CD14-positive monocyte (primary cell): ENCODE measurements around the gene RPRD1A. TPM values are rescaled to one million over a fixed set of nuclear protein-coding genes. Genes with fewer than 3 reads are reported as not detected.

ENCODE experiments used
- DNase-seq, 3 donors: peaks; one replicate each; pipeline ENCODE4 v3.0.0-alpha.2; 2011 to 2022
- H2AFZ ChIP-seq: 2 replicates; pipeline ENCODE4 v1.6.0; 2012; ENCODE audit warnings: mild to moderate bottlenecking, low read depth, low read length, inconsistent platforms; ENCODE audit not compliant: insufficient read depth, poor library complexity, severe bottlenecking
- H3K27ac ChIP-seq, 2 donors: 1 replicate in 1 of 2; 2 replicates in 1 of 2; pipeline ENCODE4 v1.5.1; 2012 to 2013; ENCODE audit warnings: low read length in 2 of 2, control low read depth in 1 of 2, inconsistent platforms in 1 of 2, low read depth in 1 of 2, mild to moderate bottlenecking in 1 of 2
- H3K27me3 ChIP-seq, 2 donors: one replicate each; pipeline versions ENCODE4 v1.6.0 to v1.6.1; 2011 to 2013; ENCODE audit warnings: low read length in 2 of 2; ENCODE audit not compliant: control insufficient read depth in 2 of 2, insufficient read depth in 2 of 2
- H3K36me3 ChIP-seq, 2 donors: replicated peaks in 1 of 2; 1 replicate in 1 of 2; 2 replicates in 1 of 2; pipeline versions ENCODE4 v1.5.1 to v1.6.1; 2012 to 2013; ENCODE audit warnings: low read length in 2 of 2, control low read depth in 1 of 2, inconsistent platforms in 1 of 2, mild to moderate bottlenecking in 1 of 2; ENCODE audit not compliant: insufficient read depth in 2 of 2, control insufficient read depth in 1 of 2
- H3K4me1 ChIP-seq, 2 donors: 1 replicate in 1 of 2; 2 replicates in 1 of 2; pipeline versions ENCODE4 v1.5.1 to v1.6.1; 2012 to 2013; ENCODE audit warnings: low read length in 2 of 2, control low read depth in 1 of 2, inconsistent platforms in 1 of 2, mild to moderate bottlenecking in 1 of 2, moderate library complexity in 1 of 2; ENCODE audit not compliant: insufficient read depth in 2 of 2, control insufficient read depth in 1 of 2
- H3K4me2 ChIP-seq: replicated peaks from 2 replicates; pipeline ENCODE3; 2012; ENCODE audit warnings: low read length, moderate library complexity, mild to moderate bottlenecking; ENCODE audit not compliant: poor library complexity, severe bottlenecking; ENCODE audit errors: extremely low read depth
- H3K4me3 ChIP-seq, 3 experiments: fragments of 200-600 bp in 1 of 3; sonication (generic) in 1 of 3; replicated peaks in 1 of 3; 1 replicate in 2 of 3; 2 replicates in 1 of 3; pipeline ENCODE4 v1.5.1; 2011 to 2013; ENCODE audit warnings: low read length in 3 of 3, mild to moderate bottlenecking in 3 of 3, control low read depth in 2 of 3, low read depth in 2 of 3, inconsistent platforms in 1 of 3, moderate library complexity in 1 of 3
- H3K79me2 ChIP-seq: 2 replicates; pipeline ENCODE4 v1.6.0; 2012; ENCODE audit warnings: mild to moderate bottlenecking, control low read depth, inconsistent platforms, low read length, moderate library complexity; ENCODE audit not compliant: insufficient read depth
- H3K9ac ChIP-seq: 2 replicates; pipeline ENCODE4 v1.6.0; 2017; ENCODE audit warnings: low read length, mild to moderate bottlenecking; ENCODE audit not compliant: insufficient read depth, poor library complexity, severe bottlenecking
- H3K9me3 ChIP-seq, 2 donors: replicated peaks in 1 of 2; 1 replicate in 1 of 2; 2 replicates in 1 of 2; pipeline versions ENCODE4 v1.5.1 to v1.6.1; 2012 to 2013; ENCODE audit warnings: low read length in 2 of 2, control low read depth in 1 of 2; ENCODE audit not compliant: control insufficient read depth in 1 of 2, insufficient read depth in 1 of 2
- H4K20me1 ChIP-seq: 2 replicates; pipeline ENCODE4 v1.6.0; 2012; ENCODE audit warnings: mild to moderate bottlenecking, low read length, control low read depth, moderate library complexity; ENCODE audit not compliant: insufficient read depth
- H3K27ac Mint-ChIP-seq, 7 donors: one replicate each; pipeline ENCODE4 v1.8.0; 2020; ENCODE audit warnings: mild to moderate bottlenecking in 7 of 7, mixed read lengths in 7 of 7, moderate library complexity in 6 of 7, inconsistent platforms in 2 of 7
- H3K27me3 Mint-ChIP-seq, 3 donors: one replicate each; pipeline ENCODE4 v1.8.0; 2021 to 2022; ENCODE audit warnings: low read depth in 3 of 3, mild to moderate bottlenecking in 3 of 3, mixed read lengths in 3 of 3, moderate library complexity in 3 of 3, inconsistent platforms in 1 of 3
- H3K36me3 Mint-ChIP-seq, 2 donors: one replicate each; pipeline ENCODE4 v1.8.0; 2020; ENCODE audit warnings: mixed read lengths in 2 of 2, inconsistent platforms in 1 of 2, mild to moderate bottlenecking in 1 of 2
- H3K4me1 Mint-ChIP-seq: one replicate; pipeline ENCODE4 v1.8.0; 2020; ENCODE audit warnings: mild to moderate bottlenecking, mixed read lengths
- H3K4me3 Mint-ChIP-seq, 2 donors: one replicate each; pipeline ENCODE4 v1.8.0; 2020; ENCODE audit warnings: mild to moderate bottlenecking in 2 of 2, mixed read lengths in 2 of 2, moderate library complexity in 1 of 2
- H3K9me3 Mint-ChIP-seq, 7 donors: one replicate each; pipeline ENCODE4 v1.8.0; 2020 to 2022; ENCODE audit warnings: mixed read lengths in 7 of 7, mild to moderate bottlenecking in 6 of 7, moderate library complexity in 6 of 7, inconsistent platforms in 2 of 7
- WGBS: methylation state at CpG from one replicate; pipeline ENCODE4 v1.1.5; 2013; ENCODE audit warnings: missing lambda C conversion rate; ENCODE audit not compliant: insufficient coverage; 5-methylcytosine and 5-hydroxymethylcytosine counted together
- intact Hi-C, 2 donors: fragments of 100-400 bp; cut with micrococcal nuclease; formaldehyde crosslinking; loops; one replicate each; pipeline versions ENCODE4 v1.15.0 to v1.15.1; 2023
- polyA plus RNA-seq, 3 donors: library from polyadenylated mRNA; depleted of rRNA in 1 of 3; unstranded in 2 of 3; stranded (reverse) in 1 of 3; fragments of 300-500 nt in 2 of 3; fragments of >200 nt in 1 of 3; fragmentation: Illumina TruSeq in 2 of 3; gene quantifications; 1 replicate in 2 of 3; 2 replicates in 1 of 3; pipeline ENCODE4 v1.2.3, GENCODE V29; 2012 to 2021
- TF ChIP-seq, protein P1 (sequence below): fragments of 200-600 bp; IDR thresholded peaks from one replicate; pipeline ENCODE4 v1.8.0; 2022; ENCODE audit warnings: antibody characterized with exemption, mild to moderate bottlenecking

RPRD1A gene
- polyA plus RNA-seq, 3 donors, result 10.0 to 30.3 (median 10.9) TPM

DNA sequence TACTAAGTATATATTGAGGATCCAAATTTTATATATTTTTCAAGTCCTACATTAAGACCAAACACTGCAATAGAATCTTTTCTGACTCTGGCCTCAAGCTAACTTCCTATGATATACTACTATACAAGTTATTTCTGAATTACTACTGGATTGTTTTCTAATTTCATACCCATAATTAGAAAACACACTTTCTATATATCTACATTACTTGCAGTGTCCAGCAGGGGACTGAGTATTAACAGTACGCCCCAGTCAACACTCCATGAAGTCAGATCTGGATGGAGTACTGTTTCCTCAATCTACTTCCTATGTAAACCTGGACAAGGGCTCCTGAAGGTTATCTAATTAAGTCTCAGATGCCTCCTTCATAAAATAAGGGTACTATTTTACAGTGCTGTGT is 68.4 kb downstream of the RPRD1A start:
- Mint-ChIP-seq H3K4me1 (peaks cover 2% of the 10 kb centered on the region), H3K27me3 (no peaks in the 10 kb centered on the region), H3K27ac (no peak overlapping the region), H3K36me3 (peaks cover 3% of the 10 kb centered on the region in 2 donors), H3K9me3 (no peaks in the 10 kb centered on the region), H3K4me3 (no peak overlapping the region)
- Histone ChIP-seq H4K20me1 (no peaks in the 10 kb centered on the region), H2AFZ (no peak overlapping the region), H3K27ac (no peak overlapping the region), H3K4me1 (no peaks in the 10 kb centered on the region), H3K4me2 (no peak overlapping the region), H3K9me3 (no peaks in the 10 kb centered on the region), H3K36me3 (no peaks in the 10 kb centered on the region), H3K9ac (no peak overlapping the region), H3K4me3 (no peak overlapping the region), H3K27me3 (no peaks in the 10 kb centered on the region), H3K79me2 (no peaks in the 10 kb centered on the region)
- intact Hi-C loops, result no loop called here
- no CpG with 5 or more reads among the region's 1 CpG for WGBS
- TF ChIP-seq, protein P1, sequence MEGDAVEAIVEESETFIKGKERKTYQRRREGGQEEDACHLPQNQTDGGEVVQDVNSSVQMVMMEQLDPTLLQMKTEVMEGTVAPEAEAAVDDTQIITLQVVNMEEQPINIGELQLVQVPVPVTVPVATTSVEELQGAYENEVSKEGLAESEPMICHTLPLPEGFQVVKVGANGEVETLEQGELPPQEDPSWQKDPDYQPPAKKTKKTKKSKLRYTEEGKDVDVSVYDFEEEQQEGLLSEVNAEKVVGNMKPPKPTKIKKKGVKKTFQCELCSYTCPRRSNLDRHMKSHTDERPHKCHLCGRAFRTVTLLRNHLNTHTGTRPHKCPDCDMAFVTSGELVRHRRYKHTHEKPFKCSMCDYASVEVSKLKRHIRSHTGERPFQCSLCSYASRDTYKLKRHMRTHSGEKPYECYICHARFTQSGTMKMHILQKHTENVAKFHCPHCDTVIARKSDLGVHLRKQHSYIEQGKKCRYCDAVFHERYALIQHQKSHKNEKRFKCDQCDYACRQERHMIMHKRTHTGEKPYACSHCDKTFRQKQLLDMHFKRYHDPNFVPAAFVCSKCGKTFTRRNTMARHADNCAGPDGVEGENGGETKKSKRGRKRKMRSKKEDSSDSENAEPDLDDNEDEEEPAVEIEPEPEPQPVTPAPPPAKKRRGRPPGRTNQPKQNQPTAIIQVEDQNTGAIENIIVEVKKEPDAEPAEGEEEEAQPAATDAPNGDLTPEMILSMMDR, result peak; percentile 44
- DNase-seq, result no peak

DNA sequence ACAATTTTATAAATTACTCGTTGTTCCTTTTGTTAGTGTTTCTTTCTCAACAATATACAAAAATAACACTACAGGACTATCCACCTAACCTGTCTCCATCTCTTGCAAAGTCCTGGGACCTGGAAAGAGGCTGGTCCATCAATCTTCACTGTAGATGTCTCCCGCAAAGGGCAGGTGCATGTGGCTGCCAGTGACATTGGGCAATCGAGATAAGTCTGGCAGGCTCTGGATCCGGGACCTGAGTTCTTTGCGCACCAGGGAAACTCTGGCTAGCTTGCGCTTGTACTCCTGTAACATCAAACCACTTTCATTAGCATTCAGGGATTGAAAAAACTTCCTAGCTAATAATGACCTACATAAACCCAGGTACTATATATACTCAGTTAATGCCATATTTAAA is 74.3 kb downstream of the RPRD1A start:
- H3K9me3 Mint-ChIP-seq, result no peaks in the 10 kb centered on the region
- 100% methylated on average over 4 of the region's 6 CpGs for WGBS
- intact Hi-C loops, result no loop called here

More for the DNA sequence above, 74.3 kb downstream of the RPRD1A start:
- H3K9me3 ChIP-seq, result no peaks in the 10 kb centered on the region
- no peaks in the 10 kb centered on the region for H3K4me1 ChIP-seq
- no peak overlapping the region for H3K27ac Mint-ChIP-seq
- no peak overlapping the region for H3K4me2 ChIP-seq
- H3K9ac ChIP-seq, result no peak overlapping the region
- DNase-seq, result no peak
- H3K79me2 ChIP-seq, result no peaks in the 10 kb centered on the region
- TF ChIP-seq, protein P1, result no peak
- H3K4me1 Mint-ChIP-seq, result peaks cover 2% of the 10 kb centered on the region
- no peaks in the 10 kb centered on the region for H4K20me1 ChIP-seq
- no peak overlapping the region for H3K4me3 Mint-ChIP-seq
- H3K27me3 ChIP-seq, result no peaks in the 10 kb centered on the region
- peaks cover 18 to 51% of the 10 kb centered on the region in 2 donors for H3K36me3 ChIP-seq
- H2AFZ ChIP-seq, result no peak overlapping the region
- H3K4me3 ChIP-seq, result no peak overlapping the region
- H3K27ac ChIP-seq, result no peak overlapping the region
- H3K36me3 Mint-ChIP-seq, result peaks cover 31 to 35% of the 10 kb centered on the region in 2 donors
- H3K27me3 Mint-ChIP-seq, result no peaks in the 10 kb centered on the region
